Body of pancreas (tissue), 4 donors: Measurements from ENCODE around the gene IFNLR1. TPM values are rescaled to one million over a fixed set of nuclear protein-coding genes. Genes with fewer than 3 reads are reported as not detected.

Experiments used
- ATAC-seq: fragments of 150-250 bp; one replicate; pipeline ENCODE4 v1.9.1; 2016
- DNase-seq, 4 donors: peaks; one replicate each; pipeline ENCODE4 v3.0.0-alpha.2; 2019
- H3K27ac ChIP-seq, 4 donors: fragments of 200-600 bp; sonication (generic); 1 replicate in 3 of 4; 2 replicates in 1 of 4; pipeline versions ENCODE4 v1.5.1 to v1.6.1; 2016 to 2019; ENCODE audit warnings: mild to moderate bottlenecking in 1 of 4, mixed read lengths in 1 of 4, moderate library complexity in 1 of 4
- H3K27me3 ChIP-seq, 2 donors: fragments of 200-600 bp; sonication (generic); one replicate each; pipeline ENCODE4 v1.6.0; 2016; ENCODE audit warnings: mild to moderate bottlenecking in 1 of 2
- H3K36me3 ChIP-seq, 2 donors: fragments of 200-600 bp; sonication (generic); replicated peaks in 1 of 2; 2 replicates each; pipeline ENCODE4 v1.5.1; 2016; ENCODE audit warnings: low read depth in 2 of 2; ENCODE audit not compliant: insufficient read depth in 1 of 2
- H3K4me1 ChIP-seq: fragments of 200-600 bp; sonication (generic); one replicate; pipeline ENCODE4 v1.6.0; 2016
- H3K4me3 ChIP-seq, 2 donors: fragments of 200-600 bp; sonication (generic); 1 replicate in 1 of 2; 2 replicates in 1 of 2; pipeline ENCODE4 v1.5.1; 2016 to 2019
- H3K9me3 ChIP-seq, 3 donors: fragments of 200-600 bp; sonication (generic); 1 replicate in 2 of 3; 2 replicates in 1 of 3; pipeline ENCODE4 v1.5.1; 2016
- POLR2A ChIP-seq, 3 donors: fragments of 450-650 bp; IDR thresholded peaks; one replicate each; pipeline ENCODE4 v1.6.1; 2016; ENCODE audit warnings: antibody characterized with exemption in 3 of 3, mild to moderate bottlenecking in 2 of 3
- WGBS, 2 donors: methylation state at CpG; one replicate each; pipeline ENCODE4 v1.1.5; 2017; 5-methylcytosine and 5-hydroxymethylcytosine counted together
- intact Hi-C: fragments of 100-400 bp; cut with DNase I; formaldehyde crosslinking; loops from one replicate; pipeline ENCODE4 v1.15.1; 2023
- total RNA-seq, 2 donors: library from RNA; depleted of rRNA; stranded (reverse); fragments of >200 nt; gene quantifications; one replicate each; pipeline ENCODE4 v1.1.0, GENCODE V29; 2016
- TF ChIP-seq, protein P1 (sequence below), 7 experiments: fragments of 450-650 bp in 4 of 7; fragments of 200-600 bp in 3 of 7; sonication (generic) in 3 of 7; IDR thresholded peaks; one replicate each; pipeline ENCODE4 v1.5.1; 2016 to 2019; ENCODE audit warnings: antibody characterized with exemption in 7 of 7

The IFNLR1 gene
- total RNA-seq, 2 donors from 2014 or later, result 4.6 to 5.4 TPM

DNA sequence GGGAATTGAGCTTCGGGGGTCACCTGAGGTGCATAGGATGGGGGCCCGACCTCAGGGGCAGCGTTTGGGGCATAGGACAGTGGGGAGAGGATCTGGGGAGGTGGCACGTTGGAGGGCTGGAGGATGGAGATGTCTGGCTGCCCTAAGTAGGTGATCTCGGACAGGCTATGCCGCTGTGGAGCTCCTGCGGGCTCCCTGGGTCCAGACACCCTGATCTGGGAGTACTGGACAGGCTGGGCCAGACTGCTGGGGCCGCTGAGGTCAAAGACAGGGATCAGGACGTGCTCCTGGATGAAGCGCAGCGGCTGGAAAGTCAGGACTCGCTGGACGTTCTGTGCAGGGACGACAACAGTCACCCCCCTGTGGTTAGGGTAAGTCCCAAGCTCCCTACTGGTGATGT lies 65.7 kb downstream of the IFNLR1 start:
- ATAC-seq (no peak), DNase-seq (no peak)
- intact Hi-C loops, result no loop called here
- no peak overlapping the region for H3K4me3 ChIP-seq
- peaks cover 0 to 3% of the 10 kb centered on the region in 2 donors for H3K36me3 ChIP-seq
- 67 to 79% methylated on average over 9 to 14 of the region's 14 CpGs for WGBS, 2 donors
- H3K4me1 ChIP-seq, result peaks cover 97% of the 10 kb centered on the region
- H3K27me3 ChIP-seq, result no peaks in the 10 kb centered on the region
- TF ChIP-seq, protein P1, sequence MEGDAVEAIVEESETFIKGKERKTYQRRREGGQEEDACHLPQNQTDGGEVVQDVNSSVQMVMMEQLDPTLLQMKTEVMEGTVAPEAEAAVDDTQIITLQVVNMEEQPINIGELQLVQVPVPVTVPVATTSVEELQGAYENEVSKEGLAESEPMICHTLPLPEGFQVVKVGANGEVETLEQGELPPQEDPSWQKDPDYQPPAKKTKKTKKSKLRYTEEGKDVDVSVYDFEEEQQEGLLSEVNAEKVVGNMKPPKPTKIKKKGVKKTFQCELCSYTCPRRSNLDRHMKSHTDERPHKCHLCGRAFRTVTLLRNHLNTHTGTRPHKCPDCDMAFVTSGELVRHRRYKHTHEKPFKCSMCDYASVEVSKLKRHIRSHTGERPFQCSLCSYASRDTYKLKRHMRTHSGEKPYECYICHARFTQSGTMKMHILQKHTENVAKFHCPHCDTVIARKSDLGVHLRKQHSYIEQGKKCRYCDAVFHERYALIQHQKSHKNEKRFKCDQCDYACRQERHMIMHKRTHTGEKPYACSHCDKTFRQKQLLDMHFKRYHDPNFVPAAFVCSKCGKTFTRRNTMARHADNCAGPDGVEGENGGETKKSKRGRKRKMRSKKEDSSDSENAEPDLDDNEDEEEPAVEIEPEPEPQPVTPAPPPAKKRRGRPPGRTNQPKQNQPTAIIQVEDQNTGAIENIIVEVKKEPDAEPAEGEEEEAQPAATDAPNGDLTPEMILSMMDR (IDR thresholded peaks at IDR 0.05), result no peak
- TF ChIP-seq POLR2A (IDR thresholded peaks at IDR 0.05), result no peak
- H3K27ac ChIP-seq, result peak overlapping the region; percentile 89 to 97 (median 96)
- no peaks in the 10 kb centered on the region for H3K9me3 ChIP-seq

DNA sequence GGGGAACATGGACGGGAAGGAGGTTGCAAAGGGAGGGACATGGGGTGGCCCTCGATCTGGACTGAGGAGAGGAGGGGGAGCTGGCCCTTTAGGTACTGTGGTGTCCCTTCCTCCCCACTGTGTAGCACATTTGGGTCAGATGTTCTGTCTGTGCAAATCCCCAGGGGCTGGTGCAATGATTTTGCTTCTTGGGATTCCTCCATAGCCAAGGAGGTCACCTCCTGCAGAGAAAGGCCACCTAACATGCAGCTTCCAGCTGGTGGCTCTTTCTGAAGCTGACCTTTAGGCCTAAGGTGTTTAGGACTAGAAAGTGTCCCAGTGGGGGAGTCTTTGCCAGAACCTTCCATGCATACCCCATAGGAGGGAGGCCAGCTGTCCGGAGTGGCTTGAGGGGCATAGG lies 66.1 kb downstream of the IFNLR1 start:
- Histone ChIP-seq H3K27ac (peak overlapping the region; percentile 89 to 97 (median 96)), H3K4me1 (peaks cover 97% of the 10 kb centered on the region), H3K4me3 (no peak overlapping the region), H3K36me3 (peaks cover 0 to 3% of the 10 kb centered on the region in 2 donors), H3K9me3 (no peaks in the 10 kb centered on the region), H3K27me3 (no peaks in the 10 kb centered on the region)
- 55 to 67% methylated on average over 1 to 3 of the region's 3 CpGs for WGBS, 2 donors
- intact Hi-C loops, result no loop called here
- TF ChIP-seq POLR2A (IDR thresholded peaks at IDR 0.05), result no peak
- TF ChIP-seq, protein P1 (IDR thresholded peaks at IDR 0.05), result no peak
- ATAC-seq, result no peak
- DNase-seq, result no peak

DNA sequence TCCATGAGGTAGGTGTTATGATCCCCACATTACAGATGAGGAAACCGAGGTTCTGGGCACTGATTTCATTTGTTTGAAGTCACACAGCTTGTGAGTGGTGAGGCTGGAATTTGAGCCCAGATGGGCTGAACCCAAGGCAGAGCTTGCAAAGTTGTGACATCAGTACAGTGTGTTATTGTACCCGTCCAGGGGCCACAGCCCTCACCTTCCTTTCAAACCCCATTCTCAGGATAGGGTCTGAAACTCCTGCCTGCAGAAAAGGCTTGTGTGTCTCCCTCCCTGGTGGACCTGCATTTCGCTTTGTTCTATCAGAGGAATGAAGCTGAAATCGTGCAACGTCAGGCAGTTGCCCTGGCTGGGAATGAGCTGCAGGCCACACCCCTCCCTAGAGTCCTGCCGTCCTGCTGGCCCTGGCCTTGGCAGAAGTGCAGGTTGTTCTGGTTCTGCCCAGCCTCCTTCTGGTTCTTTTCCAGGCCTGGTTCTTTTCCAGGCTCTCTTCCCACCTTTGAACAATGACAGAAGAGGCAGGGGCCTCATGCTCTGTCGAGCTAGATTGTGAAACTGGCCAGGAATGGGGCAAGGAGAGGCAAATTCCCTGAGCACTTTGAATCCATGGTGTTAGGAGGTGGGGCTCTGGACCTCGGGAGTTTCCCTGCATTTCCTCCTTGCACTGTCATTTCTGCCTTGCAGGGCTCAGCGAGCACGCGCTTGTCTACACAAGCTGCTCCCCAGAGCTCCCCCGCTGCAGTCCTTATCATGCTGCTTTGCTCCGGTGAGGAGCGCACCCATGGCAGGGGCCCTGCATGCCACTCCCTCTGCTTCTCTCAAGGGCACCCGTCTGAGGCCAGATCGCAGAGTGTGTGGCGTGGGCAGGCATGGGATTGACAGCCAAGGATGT lies 67.0 kb downstream of the IFNLR1 start:
- no peak overlapping the region for H3K4me3 ChIP-seq
- H3K27me3 ChIP-seq, result no peaks in the 10 kb centered on the region
- ATAC-seq (peak; percentile 80), DNase-seq (peak; percentile 90 to 96 (median 95))
- intact Hi-C loops, result no loop called here
- peaks cover 0 to under 1% of the 10 kb centered on the region in 2 donors for H3K36me3 ChIP-seq
- peak overlapping the region; percentile 89 to 97 (median 96) for H3K27ac ChIP-seq
- no peaks in the 10 kb centered on the region for H3K9me3 ChIP-seq
- TF ChIP-seq, protein P1 (IDR thresholded peaks at IDR 0.05), result no peak
- peak; percentile 22 to 74 (median 72) for TF ChIP-seq POLR2A (IDR thresholded peaks at IDR 0.05)
- WGBS, 2 donors, result 8 to 9% methylated on average over 4 to 17 of the region's 17 CpGs
- H3K4me1 ChIP-seq, result peaks cover 99% of the 10 kb centered on the region

DNA sequence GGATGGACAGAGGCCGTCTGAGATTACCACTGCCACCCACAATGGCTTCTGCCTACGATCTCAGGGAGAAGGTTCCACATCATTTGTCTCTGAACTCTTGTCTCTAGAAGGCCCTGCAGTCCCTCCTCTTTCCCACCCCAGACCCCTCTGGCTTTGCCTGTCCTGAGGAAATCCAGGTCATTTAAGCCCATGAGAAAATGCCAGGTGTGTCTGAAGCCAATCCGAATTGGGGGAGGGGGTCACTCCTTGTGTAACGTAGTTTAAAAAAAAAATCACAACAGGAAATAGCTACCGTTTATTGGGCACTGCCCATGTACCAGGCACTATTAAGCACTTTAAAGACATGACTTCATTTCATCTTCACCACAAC lies 67.6 kb downstream of the IFNLR1 start:
- ATAC-seq, result peak; percentile 60
- peak; percentile 73 to 89 (median 80) for DNase-seq
- 28 to 36% methylated on average over 5 of the region's 5 CpGs for WGBS, 2 donors
- Histone ChIP-seq H3K36me3 (no peaks in the 10 kb centered on the region), H3K9me3 (no peaks in the 10 kb centered on the region), H3K27me3 (no peaks in the 10 kb centered on the region), H3K4me1 (peaks cover 98% of the 10 kb centered on the region), H3K27ac (peak overlapping the region; percentile 89 to 97 (median 96)), H3K4me3 (no peak overlapping the region)
- intact Hi-C loops, result no loop called here
- no peak for TF ChIP-seq POLR2A (IDR thresholded peaks at IDR 0.05)
- TF ChIP-seq, protein P1 (IDR thresholded peaks at IDR 0.05), result no peak
